Naive thymus-derived CD4-positive, alpha-beta T cell (primary cell): ENCODE results near the gene NEDD4L. TPM values are rescaled to one million over a fixed set of nuclear protein-coding genes. Genes with fewer than 3 reads are reported as not detected.

Source experiments
- ATAC-seq: fragments of 150-1000 bp; cut with Tn5 transposase; 2 replicates; pipeline ENCODE4 v1.10.0; 2021; ENCODE audit warnings: mild to moderate bottlenecking, moderate library complexity
- CTCF ChIA-PET: fragments of 350-600 bp; sonication (Branson Sonifier 250); formaldehyde crosslinking; loops from one replicate; lab custom pipeline; 2021; ENCODE audit warnings: antibody characterized with exemption; lab: Charles Lee
- POLR2A ChIA-PET: fragments of 350-600 bp; sonication (Branson Sonifier 250); formaldehyde crosslinking; loops from one replicate; lab custom pipeline; 2021; ENCODE audit warnings: antibody characterized with exemption, inconsistent platforms; lab: Charles Lee
- DNase-seq, 9 donors: peaks; one replicate each; pipeline versions ENCODE4 v3.0.0 to v3.0.0-alpha.2; 2020 to 2022; ENCODE audit warnings: mixed read lengths in 1 of 9
- H3K27ac ChIP-seq: one replicate; pipeline ENCODE4 v1.7.0; 2013; ENCODE audit warnings: mild to moderate bottlenecking, low read depth, low read length, moderate library complexity
- H3K27me3 ChIP-seq, 2 donors: one replicate each; pipeline ENCODE4 v1.7.0; 2013; ENCODE audit warnings: low read length in 2 of 2, mild to moderate bottlenecking in 2 of 2, moderate library complexity in 2 of 2; ENCODE audit not compliant: control insufficient read depth in 2 of 2, insufficient read depth in 2 of 2
- H3K36me3 ChIP-seq, 3 experiments: 1 replicate in 2 of 3; 2 replicates in 1 of 3; pipeline ENCODE4 v1.7.0; 2013; ENCODE audit warnings: low read length in 3 of 3, mild to moderate bottlenecking in 3 of 3, moderate library complexity in 1 of 3; ENCODE audit not compliant: insufficient read depth in 3 of 3, control insufficient read depth in 2 of 3
- H3K4me1 ChIP-seq, 2 donors: one replicate each; pipeline ENCODE4 v1.7.0; 2013; ENCODE audit warnings: low read length in 2 of 2, mild to moderate bottlenecking in 2 of 2, moderate library complexity in 1 of 2; ENCODE audit not compliant: control insufficient read depth in 2 of 2, insufficient read depth in 2 of 2
- H3K4me3 ChIP-seq: 2 replicates; pipeline ENCODE4 v1.7.0; 2013; ENCODE audit warnings: mild to moderate bottlenecking, low read length
- H3K9me3 ChIP-seq, 3 experiments: 1 replicate in 2 of 3; 2 replicates in 1 of 3; pipeline ENCODE4 v1.7.0; 2013; ENCODE audit warnings: low read length in 3 of 3; ENCODE audit not compliant: control insufficient read depth in 2 of 3
- H3K27ac Mint-ChIP-seq, 9 donors: one replicate each; pipeline ENCODE4 v1.8.0; 2020 to 2022; ENCODE audit warnings: mixed read lengths in 9 of 9, mild to moderate bottlenecking in 8 of 9, moderate library complexity in 5 of 9, inconsistent platforms in 2 of 9
- H3K27me3 Mint-ChIP-seq, 5 donors: one replicate each; pipeline ENCODE4 v1.8.0; 2021 to 2022; ENCODE audit warnings: mixed read lengths in 5 of 5, mild to moderate bottlenecking in 1 of 5
- H3K36me3 Mint-ChIP-seq, 5 donors: one replicate each; pipeline ENCODE4 v1.8.0; 2020 to 2022; ENCODE audit warnings: mixed read lengths in 5 of 5, mild to moderate bottlenecking in 3 of 5, inconsistent platforms in 1 of 5
- H3K4me1 Mint-ChIP-seq, 7 donors: one replicate each; pipeline ENCODE4 v1.8.0; 2020 to 2022; ENCODE audit warnings: mixed read lengths in 7 of 7, mild to moderate bottlenecking in 3 of 7, inconsistent platforms in 1 of 7
- H3K4me3 Mint-ChIP-seq, 10 donors: one replicate each; pipeline ENCODE4 v1.8.0; 2020 to 2022; ENCODE audit warnings: mild to moderate bottlenecking in 10 of 10, mixed read lengths in 10 of 10, moderate library complexity in 6 of 10, inconsistent platforms in 2 of 10
- H3K9me3 Mint-ChIP-seq, 11 donors: one replicate each; pipeline ENCODE4 v1.8.0; 2020 to 2022; ENCODE audit warnings: mixed read lengths in 11 of 11, mild to moderate bottlenecking in 4 of 11, inconsistent platforms in 1 of 11, moderate library complexity in 1 of 11
- intact Hi-C, 2 donors: fragments of 100-400 bp; cut with micrococcal nuclease; formaldehyde crosslinking; loops; one replicate each; pipeline ENCODE4 v1.15.1; 2023
- microRNA-seq: library from miRNA; unstranded; fragments of <30 nt; microRNA quantifications from one replicate; pipeline ENCODE4 v1.2.0, GENCODE V29; 2022; ENCODE audit warnings: borderline microRNAs expressed
- polyA plus RNA-seq, 2 donors: library from polyadenylated mRNA; unstranded; fragments of 300-500 nt; fragmentation: Illumina TruSeq; gene quantifications; one replicate each; pipeline ENCODE4 v1.2.3, GENCODE V29; 2021
- total RNA-seq, 6 experiments: library from RNA in 5 of 6; stranded (reverse) in 5 of 6; gene quantifications; 1 replicate in 5 of 6; 2 replicates in 1 of 6; pipeline ENCODE4 v1.2.3 and lab custom pipeline; 2021 to 2026

The NEDD4L gene
- total and polyA plus RNA-seq, 7 experiments from 2014 or later, result 1.1 to 10.3 (median 4.2) TPM

- Mint-ChIP-seq H3K36me3 (no peaks in the 10 kb centered on the region), H3K4me3 (no peak overlapping the region), H3K9me3 (no peaks in the 10 kb centered on the region), H3K27me3 (peaks cover 0 to 16% (median 5%) of the 10 kb centered on the region in 5 donors), H3K4me1 (peaks cover 0 to 1% (median 0%) of the 10 kb centered on the region in 7 donors), H3K27ac (no peak overlapping the region)
- Histone ChIP-seq H3K4me3 (no peak overlapping the region), H3K9me3 (no peaks in the 10 kb centered on the region), H3K36me3 (no peaks in the 10 kb centered on the region), H3K27me3 (no peaks in the 10 kb centered on the region), H3K4me1 (no peaks in the 10 kb centered on the region), H3K27ac (no peak overlapping the region)
- no peak for DNase-seq
- ChIA-PET POLR2A (no interaction called here), CTCF (no interaction called here)
- no peak for ATAC-seq
- intact Hi-C loops, result no loop called here
Measured at GRCh38 chr18:58447402-58448095, 403.5 kb downstream of the NEDD4L start.

GRCh38 chr18:58449464-58449863 is 405.4 kb downstream of the NEDD4L start:
- Mint-ChIP-seq H3K9me3 (no peaks in the 10 kb centered on the region), H3K4me3 (no peak overlapping the region), H3K27me3 (peaks cover 0 to 23% (median 7%) of the 10 kb centered on the region in 5 donors), H3K4me1 (peaks cover 0 to 1% (median 0%) of the 10 kb centered on the region in 7 donors), H3K36me3 (no peaks in the 10 kb centered on the region), H3K27ac (no peak overlapping the region)
- no peak overlapping the region for H3K27ac ChIP-seq
- no peak overlapping the region for H3K4me3 ChIP-seq
- POLR2A ChIA-PET, result no interaction called here
- H3K4me1 ChIP-seq, result no peaks in the 10 kb centered on the region
- no peaks in the 10 kb centered on the region for H3K27me3 ChIP-seq
- CTCF ChIA-PET, result no interaction called here
- no peak for DNase-seq
- intact Hi-C loops, result no loop called here
- no peaks in the 10 kb centered on the region for H3K9me3 ChIP-seq
- no peaks in the 10 kb centered on the region for H3K36me3 ChIP-seq
- no peak for ATAC-seq

Small RNAs within 50 kb of the gene (microRNA-seq; reads per million reads assigned to microRNA genes)
- gene MIR3591, result not detected

Other genes with a start within 250 kb of the NEDD4L start
- not detected for gene ATP8B1, start 240.9 kb upstream of the NEDD4L start, total RNA-seq
- not detected for gene ATP8B1, start 240.9 kb upstream of the NEDD4L start, polyA plus RNA-seq